ENCODE results near the gene HOXA1.
A peak's percentile ranks its signal among the peaks of the same experiment; 100 is the strongest.

Gene HOXA1

GRCh38 chr7:27091941-27092818 lies 3.6 kb downstream of the HOXA1 start:
- Histone ChIP-seq H3K9me3 (ENCODE audit: control insufficient read depth, low read length) (no peaks in the 10 kb centered on the region), H3K4me3 (ENCODE audit: low read length) (no peak overlapping the region), H3K4me1 (ENCODE audit: control insufficient read depth, insufficient read depth, low read length) (peaks cover 9% of the 10 kb centered on the region), H3K27me3 (replicated peaks; ENCODE audit: control insufficient read depth, insufficient read depth, low read length) (no peaks in the 10 kb centered on the region), H3K9ac (ENCODE audit: low read length) (no peak overlapping the region), H3K36me3 (ENCODE audit: control insufficient read depth, insufficient read depth, low read length, severe bottlenecking) (no peaks in the 10 kb centered on the region)
- DNase-seq (ENCODE audit: low read depth) = no peak

- no peak overlapping the region for H3K9ac ChIP-seq (ENCODE audit: low read length)
- peaks cover 7% of the 10 kb centered on the region for H3K4me1 ChIP-seq (ENCODE audit: control insufficient read depth, insufficient read depth, low read length)
- no peak for DNase-seq (ENCODE audit: low read depth)
- no peaks in the 10 kb centered on the region for H3K9me3 ChIP-seq (ENCODE audit: control insufficient read depth, low read length)
- H3K27me3 ChIP-seq (replicated peaks; ENCODE audit: control insufficient read depth, insufficient read depth, low read length) = no peaks in the 10 kb centered on the region
- no peak overlapping the region for H3K4me3 ChIP-seq (ENCODE audit: low read length)
- no peaks in the 10 kb centered on the region for H3K36me3 ChIP-seq (ENCODE audit: control insufficient read depth, insufficient read depth, low read length, severe bottlenecking)
Measured at GRCh38 chr7:27091105-27091504, 4.7 kb downstream of the HOXA1 start.

DNA sequence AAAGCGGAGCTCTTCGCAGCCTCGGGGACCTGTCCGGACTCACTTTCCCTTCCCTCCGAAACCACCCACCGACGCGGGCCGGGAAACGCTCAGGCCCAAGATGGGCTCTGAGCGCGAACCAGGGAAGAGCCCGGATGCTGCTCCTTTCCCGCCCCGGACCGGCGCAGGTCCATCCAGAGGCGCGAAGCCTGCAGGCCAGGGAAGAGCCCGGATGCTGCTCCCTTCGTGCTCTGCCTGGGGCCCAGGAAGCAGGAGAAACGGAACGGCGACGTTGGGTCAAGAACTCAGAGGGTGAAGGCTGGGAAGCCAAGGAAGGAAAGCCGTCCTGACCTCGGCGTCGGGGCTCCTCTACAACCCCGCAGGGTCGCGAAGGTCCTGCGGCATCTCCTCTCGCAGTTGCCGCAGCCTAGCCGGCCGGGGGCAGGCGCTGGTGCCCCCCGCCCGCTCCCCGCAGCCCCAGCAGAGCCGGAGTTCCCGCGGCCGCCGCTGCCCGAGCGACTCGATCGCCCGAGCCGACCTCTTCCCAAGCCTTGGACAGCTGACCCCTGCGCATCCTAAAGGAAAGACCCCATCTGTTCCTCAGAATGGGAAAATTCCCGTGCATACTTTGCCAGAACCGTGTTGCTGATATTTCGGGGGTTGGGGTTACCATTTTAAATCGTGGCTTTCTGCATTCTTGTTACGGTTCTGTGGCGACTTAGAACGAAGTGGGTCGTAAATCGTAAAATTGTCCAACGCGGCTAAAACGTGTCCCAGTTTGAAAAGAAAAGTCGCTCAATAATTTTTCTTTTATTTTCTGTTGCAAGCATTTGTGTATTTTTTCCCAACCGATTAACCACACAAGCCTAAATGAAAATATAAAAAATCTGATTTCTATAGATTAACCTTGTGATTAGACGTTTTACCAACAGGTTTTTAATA lies 7.5 kb downstream of the HOXA1 start:
- Histone ChIP-seq H3K36me3 (ENCODE audit: control insufficient read depth, insufficient read depth, low read length, severe bottlenecking) (no peaks in the 10 kb centered on the region), H3K27me3 (replicated peaks; ENCODE audit: control insufficient read depth, insufficient read depth, low read length) (no peaks in the 10 kb centered on the region), H3K9ac (ENCODE audit: low read length) (no peak overlapping the region), H3K4me3 (ENCODE audit: low read length) (peak overlapping the region; percentile 29), H3K9me3 (ENCODE audit: control insufficient read depth, low read length) (no peaks in the 10 kb centered on the region), H3K4me1 (ENCODE audit: control insufficient read depth, insufficient read depth, low read length) (no peaks in the 10 kb centered on the region)
- no peak for DNase-seq (ENCODE audit: low read depth)

- no peak overlapping the region for H3K4me3 ChIP-seq (ENCODE audit: low read length)
- no peaks in the 10 kb centered on the region for H3K9me3 ChIP-seq (ENCODE audit: control insufficient read depth, low read length)
- no peaks in the 10 kb centered on the region for H3K27me3 ChIP-seq (replicated peaks; ENCODE audit: control insufficient read depth, insufficient read depth, low read length)
- H3K9ac ChIP-seq (ENCODE audit: low read length) = no peak overlapping the region
- no peaks in the 10 kb centered on the region for H3K4me1 ChIP-seq (ENCODE audit: control insufficient read depth, insufficient read depth, low read length)
- no peak for DNase-seq (ENCODE audit: low read depth)
- H3K36me3 ChIP-seq (ENCODE audit: control insufficient read depth, insufficient read depth, low read length, severe bottlenecking) = no peaks in the 10 kb centered on the region
Measured at GRCh38 chr7:27083646-27084045, 12.2 kb downstream of the HOXA1 start.

- Histone ChIP-seq H3K36me3 (ENCODE audit: control insufficient read depth, insufficient read depth, low read length, severe bottlenecking) (no peaks in the 10 kb centered on the region), H3K4me1 (ENCODE audit: control insufficient read depth, insufficient read depth, low read length) (no peaks in the 10 kb centered on the region), H3K4me3 (ENCODE audit: low read length) (no peak overlapping the region), H3K9ac (ENCODE audit: low read length) (no peak overlapping the region), H3K27me3 (replicated peaks; ENCODE audit: control insufficient read depth, insufficient read depth, low read length) (no peaks in the 10 kb centered on the region), H3K9me3 (ENCODE audit: control insufficient read depth, low read length) (no peaks in the 10 kb centered on the region)
- no peak for DNase-seq (ENCODE audit: low read depth)
Measured at GRCh38 chr7:27082171-27082570, 13.6 kb downstream of the HOXA1 start.

DNA sequence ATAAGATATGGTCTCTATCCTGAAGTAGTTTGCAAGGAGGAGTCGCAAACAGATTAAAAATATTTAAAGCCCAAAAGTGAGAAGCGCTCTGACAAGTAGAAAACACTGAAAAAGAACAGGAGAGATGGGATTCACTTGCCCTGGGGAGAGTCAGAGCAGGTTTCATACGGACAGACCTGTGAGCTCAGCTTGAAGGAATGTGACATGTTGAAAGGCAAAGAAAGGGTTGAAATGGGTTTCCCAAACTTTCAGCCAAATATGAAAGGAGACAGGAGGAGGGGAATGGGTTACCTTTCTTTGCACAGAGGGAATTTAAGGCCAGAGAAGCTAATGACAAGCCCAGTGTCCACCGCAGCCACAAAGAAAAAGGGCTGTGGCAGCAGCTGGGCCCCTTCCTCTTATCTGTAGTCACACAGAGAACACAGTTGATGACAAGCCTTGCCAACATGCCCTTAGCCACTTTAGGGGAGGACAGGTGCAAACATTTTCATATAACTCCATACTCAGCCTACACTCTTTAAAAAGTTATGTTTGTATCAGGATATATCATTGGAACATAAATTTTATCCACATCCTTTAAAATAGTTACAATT lies 14.9 kb downstream of the HOXA1 start:
- H3K9ac ChIP-seq (ENCODE audit: low read length) = no peak overlapping the region
- H3K4me3 ChIP-seq (ENCODE audit: low read length) = no peak overlapping the region
- H3K36me3 ChIP-seq (ENCODE audit: control insufficient read depth, insufficient read depth, low read length, severe bottlenecking) = no peaks in the 10 kb centered on the region
- no peak for DNase-seq (ENCODE audit: low read depth)
- H3K9me3 ChIP-seq (ENCODE audit: control insufficient read depth, low read length) = no peaks in the 10 kb centered on the region
- no peaks in the 10 kb centered on the region for H3K27me3 ChIP-seq (replicated peaks; ENCODE audit: control insufficient read depth, insufficient read depth, low read length)
- no peaks in the 10 kb centered on the region for H3K4me1 ChIP-seq (ENCODE audit: control insufficient read depth, insufficient read depth, low read length)

- no peaks in the 10 kb centered on the region for H3K9me3 ChIP-seq (ENCODE audit: control insufficient read depth, low read length)
- H3K4me3 ChIP-seq (ENCODE audit: low read length) = no peak overlapping the region
- H3K36me3 ChIP-seq (ENCODE audit: control insufficient read depth, insufficient read depth, low read length, severe bottlenecking) = no peaks in the 10 kb centered on the region
- H3K4me1 ChIP-seq (ENCODE audit: control insufficient read depth, insufficient read depth, low read length) = no peaks in the 10 kb centered on the region
- DNase-seq (ENCODE audit: low read depth) = no peak
- no peaks in the 10 kb centered on the region for H3K27me3 ChIP-seq (replicated peaks; ENCODE audit: control insufficient read depth, insufficient read depth, low read length)
- no peak overlapping the region for H3K9ac ChIP-seq (ENCODE audit: low read length)
Measured at GRCh38 chr7:27079234-27079975, 16.4 kb downstream of the HOXA1 start.

- H3K27me3 ChIP-seq (replicated peaks; ENCODE audit: control insufficient read depth, insufficient read depth, low read length) = no peaks in the 10 kb centered on the region
- H3K9me3 ChIP-seq (ENCODE audit: control insufficient read depth, low read length) = no peaks in the 10 kb centered on the region
- H3K36me3 ChIP-seq (ENCODE audit: control insufficient read depth, insufficient read depth, low read length, severe bottlenecking) = no peaks in the 10 kb centered on the region
- H3K4me3 ChIP-seq (ENCODE audit: low read length) = no peak overlapping the region
- DNase-seq (ENCODE audit: low read depth) = no peak
- no peaks in the 10 kb centered on the region for H3K4me1 ChIP-seq (ENCODE audit: control insufficient read depth, insufficient read depth, low read length)
- H3K9ac ChIP-seq (ENCODE audit: low read length) = no peak overlapping the region
Measured at GRCh38 chr7:27078616-27079233, 17.1 kb downstream of the HOXA1 start.

DNA sequence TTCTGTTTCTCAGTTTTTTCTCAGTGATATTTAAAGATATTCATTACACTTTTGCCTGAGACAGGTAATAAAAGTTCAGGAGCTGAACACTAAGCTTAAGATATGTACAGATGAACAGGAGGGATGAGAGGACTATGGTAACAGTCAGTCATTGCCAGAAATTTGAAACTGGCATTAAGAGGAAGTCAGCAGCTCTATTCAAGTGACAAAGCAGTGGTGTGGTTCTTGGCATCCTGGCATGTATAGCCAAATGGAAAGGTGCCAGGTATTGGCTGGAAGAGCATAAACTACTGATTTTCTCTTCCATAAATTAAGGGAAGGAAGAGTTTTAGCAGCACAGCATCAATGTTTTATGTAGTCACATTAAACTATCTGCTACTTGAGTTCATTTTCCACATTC lies 22.7 kb downstream of the HOXA1 start:
- no peaks in the 10 kb centered on the region for H3K4me1 ChIP-seq (ENCODE audit: control insufficient read depth, insufficient read depth, low read length)
- no peak for DNase-seq (ENCODE audit: low read depth)
- no peak overlapping the region for H3K9ac ChIP-seq (ENCODE audit: low read length)
- H3K9me3 ChIP-seq (ENCODE audit: control insufficient read depth, low read length) = no peaks in the 10 kb centered on the region
- H3K27me3 ChIP-seq (replicated peaks; ENCODE audit: control insufficient read depth, insufficient read depth, low read length) = no peaks in the 10 kb centered on the region
- H3K4me3 ChIP-seq (ENCODE audit: low read length) = no peak overlapping the region
- no peaks in the 10 kb centered on the region for H3K36me3 ChIP-seq (ENCODE audit: control insufficient read depth, insufficient read depth, low read length, severe bottlenecking)

DNA sequence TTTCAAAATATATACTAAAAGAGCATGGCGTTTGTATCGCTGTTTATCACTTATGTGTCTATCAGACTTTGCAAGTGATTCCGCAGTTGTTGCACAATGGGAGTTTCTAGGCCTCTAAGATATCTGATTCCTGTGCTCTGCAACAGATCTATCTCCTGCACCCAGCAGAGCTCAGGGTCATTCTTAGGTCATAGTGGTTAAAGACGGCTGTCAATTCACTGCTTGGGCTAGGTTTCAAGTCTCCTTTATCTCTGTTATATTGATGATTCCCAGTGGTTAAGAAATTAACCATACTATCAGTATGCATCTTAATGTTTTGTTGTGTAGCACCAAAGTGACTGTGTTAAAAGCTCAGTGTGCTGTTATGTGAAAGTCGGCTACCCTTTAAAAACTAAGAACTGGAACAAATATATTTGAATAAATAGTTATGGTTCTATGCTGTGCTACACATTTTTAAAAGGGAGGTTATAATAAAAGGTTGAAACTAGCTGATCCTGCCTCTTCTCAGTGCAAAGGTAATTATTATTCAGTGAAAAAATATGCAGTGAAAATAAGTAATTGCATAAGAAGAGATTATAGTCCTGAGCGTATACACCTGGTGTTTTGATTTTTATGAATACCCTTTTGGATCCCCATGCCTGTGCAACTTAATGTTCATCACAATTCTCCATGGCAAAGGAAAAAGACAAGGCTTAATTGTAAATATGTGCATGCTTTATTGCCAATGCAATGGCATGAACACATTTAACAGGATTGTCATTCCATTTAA lies 24.0 kb downstream of the HOXA1 start:
- no peaks in the 10 kb centered on the region for H3K36me3 ChIP-seq (ENCODE audit: control insufficient read depth, insufficient read depth, low read length, severe bottlenecking)
- H3K9ac ChIP-seq (ENCODE audit: low read length) = no peak overlapping the region
- DNase-seq (ENCODE audit: low read depth) = no peak

More for the DNA sequence above, 24.0 kb downstream of the HOXA1 start:
- Histone ChIP-seq H3K27me3 (replicated peaks; ENCODE audit: control insufficient read depth, insufficient read depth, low read length) (no peaks in the 10 kb centered on the region), H3K9me3 (ENCODE audit: control insufficient read depth, low read length) (no peaks in the 10 kb centered on the region), H3K4me3 (ENCODE audit: low read length) (no peak overlapping the region), H3K4me1 (ENCODE audit: control insufficient read depth, insufficient read depth, low read length) (no peaks in the 10 kb centered on the region)
